Omental fat pad (tissue), 4 donors: Measurements from ENCODE around the gene PLAC8. TPM values are rescaled to one million over a fixed set of nuclear protein-coding genes. Genes with fewer than 3 reads are reported as not detected.
"Not testable (repeated sequence)": the region's sequence is repeated elsewhere in the genome, so short reads cannot be mapped to it uniquely, and the experiment has no call there.

Source experiments
- ATAC-seq: fragments of 150-250 bp; one replicate; pipeline ENCODE4 v1.9.1; 2016; ENCODE audit warnings: mild to moderate bottlenecking, moderate library complexity; ENCODE audit not compliant: low FRiP score
- DNase-seq: peaks from one replicate; pipeline ENCODE4 v3.0.0-alpha.2; 2019; ENCODE audit warnings: low spot score
- total RNA-seq, 4 donors: library from RNA; depleted of rRNA; stranded (reverse); fragments of >200 nt; gene quantifications; one replicate each; pipeline ENCODE4 v1.1.0, GENCODE V29; 2016
- TF ChIP-seq, protein P1 (sequence below), 3 donors: fragments of 450-650 bp; IDR thresholded peaks; one replicate each; pipeline ENCODE4 v1.5.1; 2016 to 2017; ENCODE audit warnings: antibody characterized with exemption in 3 of 3, mild to moderate bottlenecking in 3 of 3, moderate library complexity in 2 of 3

The PLAC8 gene
- total RNA-seq, 4 donors from 2014 or later: 2.6 to 7.6 (median 3.9) TPM

GRCh38 chr4:83083925-83084475, 30.5 kb downstream of the PLAC8 start:
- ATAC-seq: no peak
- TF ChIP-seq, protein P1, sequence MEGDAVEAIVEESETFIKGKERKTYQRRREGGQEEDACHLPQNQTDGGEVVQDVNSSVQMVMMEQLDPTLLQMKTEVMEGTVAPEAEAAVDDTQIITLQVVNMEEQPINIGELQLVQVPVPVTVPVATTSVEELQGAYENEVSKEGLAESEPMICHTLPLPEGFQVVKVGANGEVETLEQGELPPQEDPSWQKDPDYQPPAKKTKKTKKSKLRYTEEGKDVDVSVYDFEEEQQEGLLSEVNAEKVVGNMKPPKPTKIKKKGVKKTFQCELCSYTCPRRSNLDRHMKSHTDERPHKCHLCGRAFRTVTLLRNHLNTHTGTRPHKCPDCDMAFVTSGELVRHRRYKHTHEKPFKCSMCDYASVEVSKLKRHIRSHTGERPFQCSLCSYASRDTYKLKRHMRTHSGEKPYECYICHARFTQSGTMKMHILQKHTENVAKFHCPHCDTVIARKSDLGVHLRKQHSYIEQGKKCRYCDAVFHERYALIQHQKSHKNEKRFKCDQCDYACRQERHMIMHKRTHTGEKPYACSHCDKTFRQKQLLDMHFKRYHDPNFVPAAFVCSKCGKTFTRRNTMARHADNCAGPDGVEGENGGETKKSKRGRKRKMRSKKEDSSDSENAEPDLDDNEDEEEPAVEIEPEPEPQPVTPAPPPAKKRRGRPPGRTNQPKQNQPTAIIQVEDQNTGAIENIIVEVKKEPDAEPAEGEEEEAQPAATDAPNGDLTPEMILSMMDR (IDR thresholded peaks at IDR 0.05): no peak

GRCh38 chr4:83082777-83083176, 31.8 kb downstream of the PLAC8 start:
- ATAC-seq (no peak), DNase-seq (no peak)
- TF ChIP-seq, protein P1 (IDR thresholded peaks at IDR 0.05): no peak

More at GRCh38 chr4:83083925-83084475, 30.5 kb downstream of the PLAC8 start:
- no peak for DNase-seq

- DNase-seq (no peak), ATAC-seq (no peak)
- TF ChIP-seq, protein P1 (IDR thresholded peaks at IDR 0.05): no peak
Observed at GRCh38 chr4:83080561-83080960, 34.0 kb downstream of the PLAC8 start.

GRCh38 chr4:83075311-83076095, 39.0 kb downstream of the PLAC8 start:
- peak; percentile 83 for ATAC-seq
- DNase-seq: no peak
- TF ChIP-seq, protein P1 (IDR thresholded peaks at IDR 0.05): no peak

DNA sequence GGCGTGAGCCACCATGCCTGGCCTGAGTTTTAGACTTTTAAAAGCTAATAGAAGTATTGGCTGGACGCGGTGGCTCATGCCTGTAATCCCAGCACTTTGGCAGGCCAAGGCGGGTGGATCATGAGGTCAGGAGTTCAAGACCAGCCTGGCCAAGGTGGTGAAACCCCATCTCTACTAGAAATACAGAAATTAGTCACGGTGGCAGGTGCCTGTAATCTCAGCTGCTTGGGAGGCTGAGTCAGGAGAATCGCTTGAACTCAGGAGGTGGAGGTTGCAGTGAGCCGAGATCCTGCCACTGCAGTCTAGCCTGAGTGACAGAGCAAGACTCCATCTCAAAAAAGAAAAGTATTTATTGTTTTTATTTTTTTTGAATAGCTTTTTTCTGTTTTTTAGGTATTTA, 39.7 kb downstream of the PLAC8 start:
- DNase-seq, ATAC-seq: not testable (repeated sequence)

- no peak for DNase-seq
- peak; percentile 31 for ATAC-seq
- TF ChIP-seq, protein P1 (IDR thresholded peaks at IDR 0.05): no peak
Observed at GRCh38 chr4:83074086-83074704, 40.3 kb downstream of the PLAC8 start.

DNA sequence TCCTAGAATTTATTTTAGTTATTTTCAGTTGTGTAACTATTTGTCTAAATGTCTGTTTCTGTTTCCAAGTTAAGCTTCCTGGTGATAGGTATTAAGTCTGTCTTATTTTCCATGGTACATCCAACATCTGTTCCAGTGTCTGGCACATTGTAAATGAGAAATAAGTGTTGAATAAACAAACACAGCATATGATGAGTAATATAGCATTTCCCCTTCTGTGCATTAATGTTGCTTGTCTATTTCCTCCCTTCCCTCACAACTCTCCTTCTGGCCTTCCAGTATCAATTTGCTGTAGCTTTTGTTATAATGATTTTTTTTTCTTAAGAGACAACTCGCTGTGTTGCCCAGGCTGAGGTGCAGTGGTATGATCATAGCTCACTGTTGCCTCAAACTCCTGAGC, 43.4 kb downstream of the PLAC8 start:
- ATAC-seq: no peak
- TF ChIP-seq, protein P1 (IDR thresholded peaks at IDR 0.05): no peak
- DNase-seq: no peak
